ENCODE results near the gene SPATA13. TPM values are rescaled to one million over a fixed set of nuclear protein-coding genes. Genes with fewer than 3 reads are reported as not detected.
"Not testable (repeated sequence)": the region's sequence is repeated elsewhere in the genome, so short reads cannot be mapped to it uniquely, and the experiment has no call there.

Gene SPATA13
- 3.4 and 4.8 TPM in 2 replicates for total RNA-seq (2014; rRNA removed; shearing (Covaris generic))

DNA sequence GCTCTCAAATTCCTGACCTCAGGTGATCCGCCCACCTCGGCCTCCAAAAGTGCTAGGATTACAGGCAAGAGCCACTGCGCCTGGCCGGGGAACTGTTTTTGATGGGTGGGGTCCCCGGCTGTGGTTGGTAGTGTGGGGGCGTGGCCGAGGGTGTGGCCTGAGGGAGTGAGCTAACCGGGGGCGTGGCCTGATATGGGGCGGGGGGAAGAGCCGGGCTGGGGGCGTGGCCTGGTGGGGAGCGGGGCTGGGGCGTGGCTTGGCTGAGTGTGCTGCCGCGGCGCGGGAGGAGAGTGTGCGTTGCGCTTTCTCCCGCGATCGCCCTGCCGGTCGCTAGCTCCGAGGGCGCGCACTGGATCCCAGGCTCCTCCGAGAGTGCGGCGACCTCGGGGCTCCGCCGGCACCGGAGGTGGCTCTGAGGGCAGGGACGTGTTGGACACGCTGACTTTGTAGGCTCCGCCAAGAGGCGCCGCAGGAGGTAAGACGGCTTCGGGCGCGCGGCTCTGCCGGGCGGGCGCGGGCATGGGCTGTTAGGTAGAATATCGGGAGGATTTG, at the start of gene SPATA13:
Gene SPATA13 (plus strand): TSS at position 263 of the 552 bp plus-strand sequence. CDS start 62,210 bp downstream, outside the sequence.
- peak; percentile 66 for DNase-seq (ENCODE audit: low spot score)

DNA sequence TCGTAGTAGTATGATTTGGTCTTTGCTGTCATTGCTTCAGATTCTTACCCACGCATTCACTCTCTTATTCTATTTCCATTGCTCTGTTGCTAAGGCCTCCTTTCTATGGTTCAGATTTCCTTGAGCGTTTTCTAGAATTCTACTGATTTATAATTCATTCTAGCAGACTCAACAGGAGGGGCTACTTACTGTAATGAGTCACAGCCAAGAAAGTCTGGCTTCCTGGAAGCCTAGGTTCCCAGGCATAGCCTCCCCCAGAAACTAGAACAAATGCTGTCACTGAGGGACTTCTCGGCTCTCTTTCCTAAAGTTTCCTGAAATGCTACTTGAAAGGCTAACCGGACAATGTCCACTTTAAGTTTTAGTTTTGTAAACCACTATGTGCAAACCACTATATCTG, 47.7 kb upstream of the SPATA13 start:
- DNase-seq (ENCODE audit: low spot score), result no peak

DNA sequence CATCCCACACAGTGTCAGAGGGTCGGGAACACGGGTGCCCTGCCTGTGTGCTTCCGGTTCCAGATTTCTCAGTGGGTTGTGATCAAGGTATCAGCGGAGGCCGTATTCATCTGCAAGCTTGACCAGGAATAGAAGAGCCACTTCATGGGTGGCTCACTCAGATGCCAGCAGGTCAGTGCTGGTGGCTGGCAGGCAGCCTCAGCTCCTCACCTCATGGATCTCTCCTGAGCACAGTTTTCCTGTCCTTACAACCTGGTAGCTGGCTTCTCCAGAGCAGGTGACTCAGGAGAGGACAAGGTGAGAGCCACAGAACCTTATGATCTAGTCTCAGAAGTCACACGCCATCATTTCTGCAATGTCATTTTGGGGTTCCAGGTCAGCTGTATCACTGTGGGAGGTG, 44.8 kb upstream of the SPATA13 start:
- DNase-seq (ENCODE audit: low spot score), result no peak

DNA sequence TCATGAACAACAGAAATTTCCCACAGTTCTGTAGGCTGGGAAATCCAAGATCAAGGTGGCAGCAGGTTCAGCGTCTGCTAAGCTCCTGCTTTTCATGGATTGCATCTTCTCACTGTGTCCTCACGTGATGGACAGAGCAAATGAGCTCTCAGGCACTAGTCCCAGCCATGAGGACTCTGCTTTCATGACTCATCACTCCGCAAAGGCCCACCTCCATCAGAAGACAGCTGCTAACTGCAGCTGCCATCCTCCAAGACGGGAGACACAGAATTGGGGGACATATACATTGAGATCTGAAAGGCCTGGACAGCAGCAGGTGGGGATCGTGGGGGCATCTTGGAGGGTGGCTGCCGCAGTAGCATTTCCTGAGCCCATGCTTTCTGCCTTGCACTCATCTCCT, 44.4 kb upstream of the SPATA13 start:
- no peak for DNase-seq (ENCODE audit: low spot score)

DNA sequence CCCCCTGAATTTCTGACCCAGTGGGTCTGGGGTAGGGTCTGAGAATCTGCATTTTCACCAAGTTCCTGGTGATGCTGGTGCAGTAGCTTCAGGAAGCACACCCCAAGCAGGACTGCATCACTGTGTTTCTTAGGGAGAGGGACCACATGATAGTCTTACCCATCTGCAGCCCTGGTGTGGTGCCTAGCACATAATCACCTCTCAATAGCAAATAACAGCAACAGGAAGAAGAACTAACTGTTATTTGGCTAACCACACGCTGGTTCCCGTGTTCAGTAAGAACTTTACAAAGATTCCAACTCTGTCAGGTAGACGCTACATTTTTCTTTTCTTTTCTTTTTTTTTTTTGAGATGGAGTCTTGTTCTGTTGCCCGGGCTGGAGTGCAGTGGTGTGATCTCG, 41.9 kb upstream of the SPATA13 start:
- DNase-seq (ENCODE audit: low spot score), result no peak

DNA sequence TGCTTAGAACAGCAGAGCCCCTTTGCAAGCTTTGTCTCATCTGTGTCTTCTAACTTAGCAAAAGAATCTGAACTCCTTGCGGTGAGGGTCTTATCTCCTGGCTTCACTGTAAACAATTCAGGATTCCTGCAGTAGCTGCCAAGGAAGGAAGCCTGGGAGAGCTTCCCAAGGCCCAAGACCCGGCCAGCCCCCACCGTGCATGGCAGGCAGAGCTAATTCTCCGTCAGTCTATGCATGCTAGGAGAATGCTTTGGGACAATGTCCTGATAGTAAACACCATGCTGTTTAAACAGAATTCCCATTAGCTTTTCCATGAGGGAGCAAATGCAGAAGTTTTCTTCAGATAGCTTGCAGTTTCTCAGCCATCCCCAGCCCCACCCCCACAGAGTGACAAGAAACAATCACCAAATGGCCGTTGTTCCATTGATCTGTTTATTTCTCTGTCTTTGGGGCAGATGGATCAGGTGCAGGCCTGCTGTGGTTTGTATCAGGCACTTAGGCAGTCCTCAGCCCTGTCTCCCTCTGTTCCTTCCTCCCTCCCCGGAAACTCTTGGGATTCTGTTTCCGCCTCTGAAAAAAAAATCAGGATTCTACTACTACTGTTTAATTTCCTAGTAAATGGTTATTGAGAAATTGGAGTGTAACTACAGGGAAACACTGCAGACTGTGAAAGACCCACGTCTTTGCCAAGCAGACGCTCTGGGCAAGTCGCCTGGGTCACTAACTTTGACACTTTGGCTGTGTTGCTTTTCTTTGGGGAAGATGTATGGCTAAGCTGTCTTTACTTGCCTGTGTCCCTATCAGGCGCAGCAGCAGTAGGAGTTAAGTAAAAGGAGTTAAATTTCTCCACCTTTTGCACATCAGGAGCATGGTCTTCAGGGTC, 40.7 kb upstream of the SPATA13 start:
- DNase-seq (ENCODE audit: low spot score), result no peak

DNA sequence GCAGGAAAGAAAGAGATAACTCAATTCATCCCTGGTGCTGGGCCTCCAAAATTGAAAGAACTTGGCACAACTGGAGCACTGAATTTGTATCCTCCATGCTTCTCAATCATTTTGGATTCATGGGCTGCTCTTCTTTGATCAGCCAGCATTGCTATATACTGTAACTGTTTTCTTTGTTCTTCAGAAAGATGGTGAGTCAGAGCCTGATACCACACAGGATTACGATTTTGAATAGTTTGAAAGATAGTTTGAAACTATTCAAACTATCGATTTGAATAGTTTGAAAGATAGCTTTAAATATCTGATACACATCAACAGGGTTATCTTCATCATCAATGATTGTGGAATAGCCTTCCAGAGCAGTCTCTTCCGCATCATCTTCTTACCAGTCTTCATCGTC, 38.5 kb upstream of the SPATA13 start:
- DNase-seq (ENCODE audit: low spot score), result not testable (repeated sequence)

DNA sequence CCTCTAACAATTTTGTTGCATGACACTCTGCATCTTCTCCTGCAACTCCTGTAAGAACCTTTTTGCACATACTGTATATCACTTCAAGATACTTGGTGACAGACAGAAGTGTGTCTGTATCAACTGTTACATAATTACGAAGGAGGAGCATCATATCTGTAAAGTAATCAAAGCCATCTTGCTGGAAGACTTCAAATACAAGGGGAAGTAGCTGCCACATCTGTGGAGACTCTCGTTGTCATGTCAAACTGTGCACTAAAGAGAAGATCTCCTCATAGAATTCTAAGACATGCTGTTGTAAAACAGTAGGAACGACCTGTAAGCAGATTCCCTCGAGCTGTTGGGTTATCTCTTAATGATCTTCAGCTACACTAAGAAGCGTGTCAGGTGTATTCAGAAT, 38.0 kb upstream of the SPATA13 start:
- DNase-seq (ENCODE audit: low spot score), result no peak

DNA sequence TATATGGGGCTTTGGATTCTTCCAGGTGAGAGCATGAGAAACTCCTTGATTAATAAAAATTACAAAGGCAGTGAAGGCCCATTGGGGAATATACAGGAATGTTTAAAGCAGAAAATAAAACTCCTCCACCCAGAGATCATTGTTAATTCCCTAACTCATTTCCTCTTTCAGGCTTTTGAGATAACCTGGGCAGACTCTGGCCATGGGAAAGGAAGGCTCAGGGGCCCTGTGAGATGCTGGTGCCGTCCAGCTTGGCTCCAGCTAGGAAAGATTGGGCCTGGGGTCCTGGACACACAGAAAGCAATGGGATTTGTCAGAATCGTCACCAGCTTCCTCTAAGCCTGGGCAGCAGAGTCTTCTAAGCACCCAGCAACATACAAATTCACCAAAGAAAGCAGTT, 36.8 kb upstream of the SPATA13 start:
- DNase-seq (ENCODE audit: low spot score), result no peak

DNA sequence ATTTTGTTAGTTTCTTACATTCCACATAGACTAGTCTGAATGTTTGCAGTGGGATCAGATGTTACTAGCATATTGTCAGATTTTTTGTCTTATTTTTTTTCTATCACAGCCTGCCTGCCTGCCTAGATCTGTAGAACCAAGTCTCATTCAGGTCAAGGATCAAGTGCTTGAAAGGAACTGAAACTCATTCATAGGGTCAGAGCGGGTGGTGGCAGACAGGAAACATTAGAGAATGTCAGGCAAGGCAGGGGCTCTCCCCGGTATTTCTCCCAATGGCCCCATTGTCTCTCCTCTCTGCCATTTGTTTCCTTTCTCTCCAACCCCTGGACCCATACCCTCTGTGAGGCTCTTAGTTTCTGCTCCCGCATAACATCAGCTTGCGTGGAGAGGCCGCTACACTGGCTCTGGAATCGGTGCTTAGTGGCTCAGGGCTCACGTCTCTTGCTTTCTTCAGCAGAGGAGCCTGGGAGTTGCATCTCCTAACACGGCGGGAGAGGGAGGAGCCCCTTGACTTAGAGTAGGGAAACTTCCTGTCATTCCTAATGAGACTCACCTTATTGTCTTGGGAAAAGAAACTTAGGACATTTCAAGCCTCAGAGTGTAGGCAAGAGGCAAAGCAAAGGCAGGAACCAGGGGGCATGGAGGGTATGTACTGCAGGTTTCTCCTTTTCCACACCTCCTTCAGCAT, 35.6 kb upstream of the SPATA13 start:
- DNase-seq (ENCODE audit: low spot score), result no peak

DNA sequence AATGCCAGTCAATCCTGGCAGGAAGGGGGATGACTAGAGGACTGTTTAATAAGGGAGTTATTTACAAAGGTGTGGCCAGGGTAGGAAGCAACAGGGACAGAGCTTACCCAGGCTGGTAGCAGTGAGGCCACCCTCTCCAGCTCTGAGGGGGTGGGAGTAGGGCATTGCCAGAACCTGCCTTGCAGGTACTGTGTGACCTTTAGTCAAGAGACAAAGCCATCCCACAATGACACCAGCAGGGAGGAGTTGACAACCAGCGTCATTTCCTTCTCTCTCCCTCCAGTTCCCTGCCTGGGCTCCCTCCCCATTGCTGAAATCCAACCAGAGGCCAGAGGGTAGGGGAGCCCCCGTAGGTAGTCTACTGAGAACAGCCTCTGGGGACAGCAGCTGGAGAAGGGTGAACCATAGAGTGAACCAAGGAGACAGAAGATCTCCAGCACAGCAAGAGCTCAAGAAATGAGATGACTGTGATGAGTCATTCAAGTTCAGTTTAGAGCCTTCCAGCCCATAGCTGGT, 33.3 kb upstream of the SPATA13 start:
- no peak for DNase-seq (ENCODE audit: low spot score)

DNA sequence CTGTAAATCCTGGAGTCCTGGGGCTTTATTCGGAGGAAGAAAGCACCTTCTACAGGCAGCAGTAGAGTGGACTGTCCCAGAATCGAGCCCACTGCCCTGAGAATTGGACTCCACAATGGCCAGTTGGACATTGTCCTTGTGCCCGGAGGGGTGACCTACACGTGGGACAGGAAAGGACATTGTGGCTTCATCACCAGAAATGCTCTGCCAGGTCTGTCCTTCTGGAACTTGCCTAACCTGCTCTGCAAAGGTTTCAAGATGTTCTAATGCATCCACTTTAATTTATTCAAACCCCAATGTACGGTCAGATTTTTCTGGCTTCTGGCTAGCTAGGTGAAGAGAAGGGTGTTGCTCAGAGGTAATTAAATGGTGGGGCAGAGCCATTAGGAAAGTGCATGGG, 32.4 kb upstream of the SPATA13 start:
- DNase-seq (ENCODE audit: low spot score), result no peak

DNA sequence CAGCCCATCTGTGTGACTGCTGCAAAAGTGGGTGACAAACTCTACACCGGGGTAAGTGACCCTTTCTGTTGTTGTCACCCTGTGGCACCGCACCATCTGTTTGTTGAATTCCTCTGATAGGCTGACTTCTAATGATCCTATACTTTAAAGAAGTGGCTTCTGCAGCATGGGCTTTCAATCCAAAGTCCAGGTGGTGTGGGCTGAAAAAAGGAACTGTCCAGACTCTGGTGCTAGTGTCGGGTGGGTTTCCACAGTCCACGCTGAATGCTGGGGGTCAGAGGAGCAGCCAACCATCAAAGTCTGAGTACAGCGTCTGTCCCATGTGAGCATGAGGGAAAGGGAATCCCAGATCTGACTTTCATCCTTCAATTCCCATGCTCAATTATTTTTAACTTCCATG, 31.6 kb upstream of the SPATA13 start:
- no peak for DNase-seq (ENCODE audit: low spot score)

DNA sequence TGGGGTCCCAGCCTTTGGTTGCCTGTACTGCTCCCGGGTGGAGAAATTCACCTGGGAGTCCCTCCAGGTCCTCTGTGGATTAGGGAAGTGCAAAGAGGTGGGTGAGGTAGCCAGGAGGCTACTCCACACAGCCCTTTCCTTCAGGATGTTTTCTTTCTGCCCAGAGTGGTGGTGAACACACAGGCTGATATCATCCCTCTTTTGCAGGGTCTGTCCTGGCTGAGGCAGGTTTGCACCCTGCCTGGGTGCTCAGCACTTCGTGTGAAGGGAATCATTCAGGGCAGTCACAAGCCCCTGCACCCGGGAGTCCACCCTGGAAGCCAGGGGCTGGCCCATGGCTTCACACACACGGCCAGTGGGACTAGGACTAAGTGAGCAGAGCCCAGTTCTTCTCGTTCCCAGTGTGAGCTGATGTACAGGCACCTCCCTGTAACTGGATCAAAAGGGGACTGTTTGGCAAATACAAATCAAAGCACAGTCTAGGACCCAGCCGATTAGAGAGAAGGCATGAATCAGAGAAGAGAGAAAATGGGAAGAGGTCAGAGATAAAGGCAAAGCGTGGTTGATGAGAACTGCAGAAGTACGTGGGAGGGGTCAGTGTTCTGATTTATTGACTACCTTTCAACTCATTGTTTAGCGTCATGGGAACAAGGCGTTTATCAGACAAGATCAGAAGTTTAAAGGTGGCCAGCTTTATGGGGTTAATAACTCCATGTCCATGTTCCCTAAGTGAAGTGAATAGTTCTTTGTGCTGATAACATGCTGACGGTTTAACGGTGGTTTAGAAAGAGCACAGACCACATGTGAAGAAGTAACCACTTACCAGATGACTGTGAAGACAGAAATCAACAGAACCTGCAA, 30.4 kb upstream of the SPATA13 start:
- DNase-seq (ENCODE audit: low spot score), result no peak

DNA sequence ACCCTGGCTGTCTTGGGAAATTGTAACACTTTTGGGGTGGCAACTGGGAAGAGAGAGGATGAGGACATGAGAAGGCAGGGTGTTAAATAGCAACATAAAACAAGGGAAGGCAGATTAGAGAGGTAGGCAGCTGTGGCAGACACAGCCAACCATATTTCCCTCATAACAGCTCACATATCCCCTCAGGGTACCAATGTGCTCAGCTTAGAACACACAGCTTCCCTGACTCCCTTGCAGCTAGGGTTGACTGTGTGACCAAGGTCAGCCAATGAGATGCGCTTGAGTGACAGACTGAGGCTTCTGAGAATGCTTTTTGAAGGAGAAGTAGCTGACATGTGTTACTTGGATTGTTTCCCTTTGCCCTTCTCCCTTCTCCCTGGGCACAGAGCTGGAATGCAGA, 28.8 kb upstream of the SPATA13 start:
- DNase-seq (ENCODE audit: low spot score), result no peak

DNA sequence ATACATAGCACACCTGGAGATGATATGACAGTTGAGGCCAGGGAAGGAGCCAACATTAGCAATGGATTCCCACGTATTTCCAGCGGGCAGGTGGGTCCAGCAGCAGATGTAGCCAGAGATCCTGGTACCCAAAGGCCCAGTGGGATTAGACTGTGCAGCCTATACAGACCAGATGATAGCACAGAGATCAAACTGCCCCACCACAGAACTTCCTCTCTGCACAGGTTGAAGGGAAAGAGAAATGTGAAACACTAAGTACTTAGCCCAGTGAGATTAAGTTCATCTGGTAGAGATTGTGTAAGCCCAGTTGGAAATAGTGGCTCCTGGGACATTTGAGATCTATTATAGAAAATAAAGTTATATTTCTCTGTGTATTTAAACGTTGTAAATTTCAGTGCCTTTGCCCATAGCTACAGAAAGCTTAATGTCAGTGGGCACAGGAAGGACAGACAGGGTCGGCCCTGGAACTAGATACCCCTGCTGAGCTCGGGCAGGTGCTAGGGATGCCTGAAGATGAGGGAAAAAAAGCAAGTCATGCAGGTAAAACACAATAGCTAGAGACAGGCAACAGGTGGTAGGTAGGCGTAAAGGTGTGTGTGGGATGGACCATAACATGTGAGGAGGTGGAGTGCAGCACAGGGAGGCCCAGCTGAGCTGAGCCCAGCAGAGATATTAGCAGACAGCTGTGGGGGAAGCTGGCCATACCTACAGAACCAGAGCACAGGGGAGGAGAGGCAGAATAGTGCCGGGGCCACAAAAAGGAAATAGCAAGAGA, 27.3 kb upstream of the SPATA13 start:
- no peak for DNase-seq (ENCODE audit: low spot score)

DNA sequence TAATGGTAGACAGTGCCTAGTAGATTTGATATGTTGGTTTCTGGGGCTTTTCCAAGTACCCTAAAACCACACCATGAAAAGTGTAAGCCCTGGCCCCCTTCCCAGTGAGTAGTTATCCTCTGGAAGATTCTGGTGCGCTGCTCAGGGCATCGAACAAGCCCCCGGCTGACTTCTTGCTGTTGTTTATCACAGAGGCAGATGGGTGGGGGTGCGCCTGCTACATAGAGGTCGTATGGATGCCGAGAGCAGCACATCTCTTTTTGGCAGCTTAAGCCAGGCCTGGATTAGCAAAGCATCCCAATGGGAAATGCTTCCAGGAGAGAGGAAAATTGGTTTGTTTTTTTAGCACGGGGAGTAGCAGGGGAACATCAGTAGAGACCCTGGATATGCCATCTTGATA, 26.3 kb upstream of the SPATA13 start:
- DNase-seq (ENCODE audit: low spot score), result no peak

DNA sequence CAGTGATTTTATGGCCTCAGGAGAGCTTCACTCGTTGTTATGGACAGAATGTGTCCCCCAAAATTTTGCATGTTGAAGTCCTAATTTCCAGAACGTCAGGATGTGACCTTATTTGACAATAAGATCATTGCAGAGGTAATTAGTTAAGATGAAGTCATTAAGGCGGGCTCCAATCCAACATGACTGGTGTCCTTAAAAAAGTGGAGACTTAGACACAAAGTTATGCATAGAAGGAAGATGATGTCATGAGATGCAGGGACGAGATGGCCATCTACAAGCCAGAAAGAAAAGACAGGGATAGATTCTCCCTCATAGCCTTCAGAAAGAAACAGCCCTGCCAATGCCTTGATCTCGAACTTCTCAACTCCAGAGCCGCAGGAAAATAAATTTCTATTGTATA, 25.8 kb upstream of the SPATA13 start:
- DNase-seq (ENCODE audit: low spot score), result no peak

DNA sequence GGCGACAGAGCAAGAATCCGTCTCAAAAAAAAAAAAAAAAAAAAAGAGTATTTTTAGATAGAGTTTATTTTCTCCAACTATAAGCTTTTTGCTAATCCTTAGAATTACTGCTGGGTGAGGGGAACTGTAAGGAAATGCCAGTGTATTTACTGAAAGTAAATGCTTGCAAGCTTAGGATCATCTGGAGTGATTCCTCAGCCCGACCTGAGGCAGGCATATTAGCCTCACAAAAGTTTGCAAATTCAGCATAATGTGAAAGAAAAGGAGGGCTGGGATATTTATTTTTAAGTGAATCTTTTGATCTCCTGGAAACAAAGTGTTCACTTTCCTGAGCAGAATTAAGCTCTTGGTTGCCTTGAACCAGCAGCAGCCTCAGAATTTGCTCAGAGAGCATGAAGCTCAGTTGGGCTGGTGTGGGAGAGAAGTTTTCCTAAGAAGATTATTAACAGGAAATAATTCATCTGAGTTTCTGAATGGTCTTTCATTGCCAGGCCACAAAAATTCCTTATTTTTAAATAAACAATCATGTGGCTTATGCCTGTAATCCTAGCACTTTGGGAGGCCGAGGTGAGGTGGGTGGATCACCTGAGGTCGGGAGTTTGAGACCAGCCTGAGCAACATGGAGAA, 24.7 kb upstream of the SPATA13 start:
- peak; percentile 19 for DNase-seq (ENCODE audit: low spot score)

DNA sequence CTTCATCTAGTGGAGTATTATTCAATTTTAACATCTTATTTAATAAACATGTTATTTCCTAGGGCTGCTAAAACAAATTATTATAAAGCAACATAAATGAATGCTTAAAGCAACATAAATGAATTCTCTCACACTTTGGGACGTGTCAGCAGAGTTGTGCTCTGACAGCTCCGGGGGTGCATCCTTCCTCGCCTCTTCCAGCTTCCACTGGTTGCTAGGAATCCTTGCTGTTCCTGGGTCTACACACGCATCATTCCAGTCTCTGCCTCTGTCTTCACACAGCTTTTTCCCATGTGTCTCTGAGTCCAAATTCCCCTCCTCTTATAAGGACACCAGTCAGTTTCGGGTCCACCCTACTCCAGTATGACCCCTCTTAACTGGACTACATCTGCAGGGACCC, 21.6 kb upstream of the SPATA13 start:
- no peak for DNase-seq (ENCODE audit: low spot score)
